Progenitor cell of endocrine pancreas (in vitro differentiated cells): Measurements from ENCODE around the gene KCNK15. TPM values are rescaled to one million over a fixed set of nuclear protein-coding genes. Genes with fewer than 3 reads are reported as not detected.

ENCODE experiments used
- DNase-seq: peaks from one replicate; pipeline ENCODE4 v3.0.0; 2021; ENCODE audit warnings: low spot score; ENCODE audit not compliant: unreplicated experiment
- H3K27ac Mint-ChIP-seq: 2 replicates; pipeline ENCODE4 v1.8.0; 2021; ENCODE audit warnings: mild to moderate bottlenecking, moderate library complexity, mixed read lengths
- H3K27me3 Mint-ChIP-seq: 2 replicates; pipeline ENCODE4 v1.8.0; 2021; ENCODE audit warnings: mixed read lengths
- H3K36me3 Mint-ChIP-seq: 2 replicates; pipeline ENCODE4 v1.8.0; 2022; ENCODE audit warnings: mixed read lengths; ENCODE audit not compliant: insufficient read depth
- H3K4me1 Mint-ChIP-seq: 2 replicates; pipeline ENCODE4 v1.8.0; 2021; ENCODE audit warnings: low read depth, mixed read lengths
- H3K4me3 Mint-ChIP-seq: 2 replicates; pipeline ENCODE4 v1.8.0; 2021; ENCODE audit warnings: low read depth, mild to moderate bottlenecking, moderate library complexity, mixed read lengths
- H3K9me3 Mint-ChIP-seq: 2 replicates; pipeline ENCODE4 v1.8.0; 2021; ENCODE audit warnings: low read depth, mixed read lengths
- CTCF ChIP-seq: fragments of 200-600 bp; sonication (generic); IDR thresholded peaks from one replicate; pipeline ENCODE4 v1.5.0; 2021; ENCODE audit warnings: antibody characterized with exemption, mild to moderate bottlenecking; ENCODE audit not compliant: unreplicated experiment
- total RNA-seq: library from RNA; stranded (reverse); gene quantifications from 2 replicates; pipeline ENCODE4 v1.2.1, GENCODE V29; 2021

The KCNK15 gene
- total RNA-seq, 1 donor from 2014 or later = 0.22 TPM

GRCh38 chr20:44768256-44768655, 22.6 kb downstream of the KCNK15 start:
- TF ChIP-seq CTCF = no peak
- H3K9me3 Mint-ChIP-seq = no peaks in the 10 kb centered on the region
- H3K27ac Mint-ChIP-seq = no peak overlapping the region
- H3K4me1 Mint-ChIP-seq = no peaks in the 10 kb centered on the region
- H3K27me3 Mint-ChIP-seq = peaks cover 15% of the 10 kb centered on the region
- DNase-seq = no peak
- H3K36me3 Mint-ChIP-seq = no peaks in the 10 kb centered on the region
- no peak overlapping the region for H3K4me3 Mint-ChIP-seq

GRCh38 chr20:44768854-44769480, 23.3 kb downstream of the KCNK15 start:
- no peak for TF ChIP-seq CTCF
- H3K9me3 Mint-ChIP-seq = no peaks in the 10 kb centered on the region
- no peak for DNase-seq
- no peak overlapping the region for H3K4me3 Mint-ChIP-seq
- H3K36me3 Mint-ChIP-seq = no peaks in the 10 kb centered on the region
- no peak overlapping the region for H3K27ac Mint-ChIP-seq
- peaks cover 15% of the 10 kb centered on the region for H3K27me3 Mint-ChIP-seq
- no peaks in the 10 kb centered on the region for H3K4me1 Mint-ChIP-seq

GRCh38 chr20:44769481-44769863, 23.8 kb downstream of the KCNK15 start:
- Mint-ChIP-seq H3K4me1 (no peaks in the 10 kb centered on the region), H3K36me3 (no peaks in the 10 kb centered on the region), H3K27ac (no peak overlapping the region), H3K9me3 (no peaks in the 10 kb centered on the region), H3K4me3 (no peak overlapping the region), H3K27me3 (peaks cover 15% of the 10 kb centered on the region)
- TF ChIP-seq CTCF = no peak
- DNase-seq = no peak

GRCh38 chr20:44770484-44771171, 25.0 kb downstream of the KCNK15 start:
- DNase-seq = no peak
- H3K4me1 Mint-ChIP-seq = no peaks in the 10 kb centered on the region
- H3K9me3 Mint-ChIP-seq = no peaks in the 10 kb centered on the region
- TF ChIP-seq CTCF = no peak
- H3K27me3 Mint-ChIP-seq = peaks cover 13% of the 10 kb centered on the region
- no peak overlapping the region for H3K27ac Mint-ChIP-seq
- no peaks in the 10 kb centered on the region for H3K36me3 Mint-ChIP-seq
- no peak overlapping the region for H3K4me3 Mint-ChIP-seq

GRCh38 chr20:44771172-44771535, 25.5 kb downstream of the KCNK15 start:
- DNase-seq = no peak
- H3K27me3 Mint-ChIP-seq = peaks cover 10% of the 10 kb centered on the region
- no peaks in the 10 kb centered on the region for H3K36me3 Mint-ChIP-seq
- no peaks in the 10 kb centered on the region for H3K9me3 Mint-ChIP-seq
- no peak overlapping the region for H3K4me3 Mint-ChIP-seq
- H3K4me1 Mint-ChIP-seq = no peaks in the 10 kb centered on the region
- TF ChIP-seq CTCF = no peak
- no peak overlapping the region for H3K27ac Mint-ChIP-seq
